ENCODE results near the gene TMEM54.

TMEM54 gene

DNA sequence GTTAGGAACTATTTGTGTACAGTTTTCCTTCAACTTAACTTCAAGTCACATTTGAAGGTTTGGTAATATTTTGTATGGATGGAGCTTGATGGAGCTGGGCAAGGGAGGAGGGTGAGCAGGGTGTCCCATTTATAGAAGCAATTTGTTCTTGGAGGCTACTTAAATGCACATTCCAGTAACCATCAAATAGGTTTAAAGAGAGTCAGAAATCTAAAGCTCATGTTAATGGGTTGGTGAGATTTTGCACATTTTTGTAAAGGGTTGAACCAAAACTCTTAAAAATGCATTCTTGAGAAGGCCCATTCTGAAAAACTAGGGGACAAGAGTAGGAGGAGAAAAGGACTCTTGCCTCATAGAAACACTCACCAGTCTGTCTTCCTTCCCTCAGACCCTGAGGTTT, 40.6 kb downstream of the TMEM54 start:
- FAIRE-seq = no peak

GRCh38 chr1:32859915-32860314, 41.3 kb downstream of the TMEM54 start:
- FAIRE-seq = no peak

DNA sequence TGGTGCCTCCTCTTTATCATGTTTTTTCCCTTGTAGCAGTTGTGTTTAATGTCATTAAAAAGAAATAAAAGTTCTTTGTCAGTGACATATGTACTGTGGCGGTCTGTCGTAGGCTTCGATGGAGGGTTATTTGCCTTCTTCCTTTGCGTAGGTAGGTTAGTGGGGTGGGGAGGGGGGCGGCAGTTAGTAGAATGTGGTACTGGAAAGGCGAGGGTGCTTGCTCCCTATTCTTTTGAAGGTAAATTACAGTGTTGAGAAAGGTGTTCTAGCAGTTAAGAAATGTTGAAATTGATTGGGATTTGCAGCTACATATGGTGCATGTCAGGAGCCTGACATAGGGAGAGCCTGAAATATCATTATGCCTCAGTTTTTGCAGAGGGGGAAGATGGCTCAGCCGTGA, 42.4 kb downstream of the TMEM54 start:
- FAIRE-seq = no peak

DNA sequence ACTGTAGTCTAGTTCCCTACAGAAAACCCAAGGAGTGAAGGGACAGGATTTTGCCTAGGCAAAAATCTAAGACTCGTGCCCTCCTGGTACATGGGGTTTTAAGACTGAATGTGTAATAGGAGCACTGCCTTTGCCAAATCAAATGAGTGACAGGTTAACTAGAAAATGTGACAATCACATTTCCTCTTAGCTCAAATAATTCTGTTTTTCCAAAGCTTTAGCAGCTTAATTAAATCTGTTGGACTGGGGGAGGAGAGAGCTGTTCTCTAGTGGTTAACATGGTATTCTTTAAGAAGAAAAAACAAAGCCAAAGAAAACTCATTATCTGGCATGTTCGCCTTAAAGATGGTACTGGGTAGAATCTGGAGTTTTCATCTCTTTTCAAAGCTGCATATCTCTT, 43.1 kb downstream of the TMEM54 start:
- FAIRE-seq = no peak

DNA sequence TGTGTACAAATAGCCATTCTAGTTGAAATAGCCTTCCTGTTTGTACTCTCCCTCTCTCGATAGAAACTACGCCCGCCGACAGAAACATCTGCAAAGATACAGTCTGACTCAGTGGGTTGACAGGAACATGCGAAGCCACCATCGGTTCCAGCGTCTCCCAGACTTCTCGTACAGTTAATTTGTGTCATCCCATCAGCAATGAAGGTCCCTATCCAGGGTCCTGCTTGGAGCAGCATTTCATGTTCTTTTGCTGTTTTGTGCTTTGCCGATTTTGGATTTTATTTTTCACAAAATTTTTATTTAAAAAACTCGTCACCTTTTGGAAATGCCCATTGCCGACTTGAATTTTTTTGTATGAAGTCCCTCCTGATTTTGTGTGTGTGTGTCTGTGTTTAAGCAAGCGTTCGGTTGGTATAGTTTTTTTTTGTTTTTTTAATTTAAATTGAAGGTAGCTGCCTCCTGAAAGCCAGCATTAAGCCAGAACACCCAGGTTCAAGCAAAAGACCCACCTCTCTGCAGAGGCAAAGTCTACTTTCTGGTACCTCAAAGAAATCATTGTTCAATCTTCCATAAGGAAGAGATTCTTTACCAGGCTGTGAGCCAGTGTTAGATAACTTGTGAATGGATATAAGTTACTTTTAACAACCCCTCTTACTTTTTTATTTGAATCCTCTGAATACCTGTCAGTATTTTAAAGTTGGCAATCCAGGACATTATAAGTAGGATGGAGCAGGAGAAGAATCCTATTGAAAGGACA, 45.1 kb downstream of the TMEM54 start:
- no peak for FAIRE-seq

DNA sequence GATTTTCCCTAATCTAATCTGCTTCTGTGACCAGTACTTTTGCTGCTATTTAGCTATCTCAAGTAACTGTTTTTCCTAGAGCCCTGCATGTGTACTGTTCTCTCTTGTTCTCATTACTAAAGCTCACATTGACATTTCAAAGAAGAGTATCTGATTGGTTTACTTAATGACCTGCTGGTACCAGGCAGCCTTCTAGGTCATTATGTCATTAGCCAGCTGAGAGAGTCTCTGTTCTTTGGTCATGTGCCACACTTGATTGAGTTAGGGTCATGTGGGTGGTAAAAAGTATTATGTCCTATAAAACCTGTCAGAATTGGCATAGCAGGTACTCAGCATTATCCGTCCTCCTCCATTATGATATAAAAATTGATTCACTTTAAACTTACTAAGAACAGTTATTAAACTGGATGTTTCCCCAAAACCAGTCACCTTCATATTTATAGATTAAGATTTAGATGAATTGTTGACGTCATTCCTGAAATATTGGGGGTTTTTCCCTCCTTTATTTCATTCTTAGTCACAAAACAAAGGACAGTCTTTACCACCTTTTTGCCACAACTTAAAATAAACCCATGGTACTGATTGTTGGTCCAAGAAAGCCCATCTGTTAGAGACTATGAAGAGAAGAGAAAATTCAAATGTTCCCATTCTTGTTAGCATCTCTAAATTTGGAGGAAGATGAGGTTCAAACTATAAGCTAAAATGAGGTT, 52.7 kb downstream of the TMEM54 start:
- FAIRE-seq = no peak

Measured in colon (tissue), 2 donors.